ENCODE results near the gene RNH1.

DNA sequence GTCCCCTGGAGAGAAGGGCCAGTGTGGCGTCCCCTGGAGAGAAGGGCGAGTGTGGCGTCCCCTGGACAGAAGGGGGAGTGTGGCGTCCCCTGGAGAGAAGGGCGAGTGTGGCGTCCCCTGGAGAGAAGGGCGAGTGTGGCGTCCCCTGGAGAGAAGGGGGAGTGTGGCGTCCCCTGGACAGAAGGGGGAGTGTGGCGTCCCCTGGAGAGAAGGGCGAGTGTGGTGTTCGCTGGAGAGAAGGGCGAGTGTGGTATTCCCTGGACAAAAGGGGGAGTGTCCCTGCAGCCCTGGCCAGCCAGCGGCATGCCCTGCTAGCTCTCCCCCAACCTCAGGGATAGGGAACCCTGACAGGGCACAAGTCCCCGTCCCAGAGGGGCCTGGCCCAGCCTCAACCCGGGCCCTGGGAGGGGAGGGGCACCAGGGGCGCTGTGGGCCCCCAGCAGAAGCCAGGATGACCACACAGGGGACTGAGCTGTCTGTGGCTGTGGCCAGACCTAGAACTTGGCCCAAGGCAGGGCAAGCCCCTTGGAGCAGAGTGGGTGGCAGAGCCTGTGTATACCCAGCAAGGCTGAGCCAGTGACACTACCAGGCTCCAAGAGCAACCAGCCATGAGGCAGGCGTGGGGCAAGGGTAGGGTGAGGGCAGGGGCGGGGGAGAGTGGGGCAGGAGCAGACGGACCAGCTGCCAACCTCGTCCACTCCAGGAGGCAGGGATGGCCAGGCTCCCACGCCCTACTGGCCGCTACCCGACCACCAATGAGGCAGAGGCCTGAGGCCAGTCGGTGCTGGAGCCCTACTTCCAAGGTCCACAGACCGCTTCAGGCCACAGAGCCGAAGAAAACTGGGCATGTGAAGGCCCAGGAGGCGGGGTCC is 24.2 kb upstream of the RNH1 start:
- no peak for TF ChIP-seq POLR2A (IDR thresholded peaks at IDR 0.05)
- no peak for TF ChIP-seq CTCF (IDR thresholded peaks at IDR 0.05)

Data from body of pancreas (tissue), 4 donors.